GM04504 (cell line): ENCODE data around the gene CDIP1.

Experiments
- DNase-seq: peaks from one replicate; pipeline ENCODE4 v3.0.0-alpha.2; 2012; ENCODE audit warnings: low read depth

The CDIP1 gene

DNA sequence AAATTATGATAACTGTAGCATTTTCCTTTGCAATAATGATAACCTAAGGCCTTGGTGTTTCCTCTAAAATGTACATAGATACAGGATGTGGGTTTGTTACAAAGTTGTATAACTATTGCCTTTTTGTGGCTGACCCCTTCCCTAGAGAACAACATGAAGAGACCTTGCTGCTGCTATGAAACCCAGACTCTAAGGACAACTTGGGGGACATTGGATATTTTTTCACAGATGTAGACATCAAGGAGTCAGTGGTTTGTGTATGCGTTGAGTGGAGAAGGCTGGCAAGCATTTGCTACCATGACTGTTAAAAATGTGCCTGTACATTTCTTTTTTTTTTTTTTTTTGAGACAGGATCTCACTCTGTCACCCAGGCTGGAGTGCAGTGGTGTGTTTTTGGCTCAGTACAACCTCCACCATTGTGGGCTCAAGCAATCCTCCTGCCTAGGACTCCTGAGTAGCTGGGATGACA lies 50.0 kb downstream of the CDIP1 start:
- no peak for DNase-seq

- no peak for DNase-seq
These were observed 50.5 kb downstream of the CDIP1 start for GRCh38 chr16:4487955-4488498.

DNA sequence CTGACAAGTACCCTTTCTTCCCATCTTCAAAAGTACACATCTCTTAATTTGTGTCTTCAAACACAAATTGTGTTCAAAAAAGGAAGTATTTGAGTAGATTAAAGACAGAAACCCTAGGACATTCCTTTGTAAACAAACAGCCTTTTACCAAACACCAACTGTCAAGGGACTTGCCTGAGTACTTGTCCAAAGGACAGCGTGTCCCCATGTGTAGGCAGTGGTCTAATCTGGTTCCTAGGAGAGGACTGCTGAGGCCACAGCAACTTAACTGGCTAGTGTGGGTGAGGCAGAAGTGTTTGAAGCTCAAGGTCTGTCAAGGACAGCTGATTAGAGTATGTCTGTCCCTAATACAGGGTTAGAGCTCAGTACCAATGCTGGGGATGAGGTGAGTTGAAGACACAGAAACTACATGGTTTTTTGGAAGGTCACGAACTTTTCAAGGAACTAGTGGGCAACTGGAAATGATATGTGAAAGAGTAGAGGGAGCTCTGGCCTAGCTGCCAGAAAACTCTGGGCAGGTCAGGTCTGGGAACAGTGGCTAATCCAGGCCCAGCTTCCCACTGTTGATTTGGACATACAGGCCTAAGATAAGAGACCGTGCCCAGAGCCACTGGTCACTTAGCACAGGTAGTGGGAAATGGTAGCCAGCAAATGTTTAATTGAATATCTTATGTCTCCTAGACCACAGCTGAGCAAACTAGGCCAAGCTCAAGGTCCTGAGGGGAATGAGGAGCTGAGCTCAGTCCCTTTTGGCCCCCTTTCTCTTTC lies 52.3 kb downstream of the CDIP1 start:
- DNase-seq = no peak

- no peak for DNase-seq
These were observed 56.6 kb downstream of the CDIP1 start for GRCh38 chr16:4481963-4482362.

DNA sequence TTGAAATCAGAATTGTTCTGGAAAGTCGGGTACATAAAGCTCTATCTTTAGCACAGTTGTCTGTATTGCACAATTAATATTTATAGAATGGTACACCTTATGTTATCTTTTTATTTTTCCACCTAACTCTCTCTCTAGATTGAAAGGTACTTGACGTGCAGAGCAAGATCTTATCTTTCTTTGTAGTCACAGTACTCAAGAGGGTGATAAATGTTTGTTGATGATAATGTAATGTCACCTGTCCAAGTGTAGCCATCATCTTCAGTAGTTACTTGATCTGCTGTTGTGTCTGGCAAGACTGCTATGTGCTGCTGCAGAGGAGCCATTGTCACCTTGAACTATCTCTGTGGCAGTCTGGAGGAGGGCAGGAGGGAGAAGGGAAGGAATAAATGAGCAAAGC lies 57.0 kb downstream of the CDIP1 start:
- DNase-seq = no peak

DNA sequence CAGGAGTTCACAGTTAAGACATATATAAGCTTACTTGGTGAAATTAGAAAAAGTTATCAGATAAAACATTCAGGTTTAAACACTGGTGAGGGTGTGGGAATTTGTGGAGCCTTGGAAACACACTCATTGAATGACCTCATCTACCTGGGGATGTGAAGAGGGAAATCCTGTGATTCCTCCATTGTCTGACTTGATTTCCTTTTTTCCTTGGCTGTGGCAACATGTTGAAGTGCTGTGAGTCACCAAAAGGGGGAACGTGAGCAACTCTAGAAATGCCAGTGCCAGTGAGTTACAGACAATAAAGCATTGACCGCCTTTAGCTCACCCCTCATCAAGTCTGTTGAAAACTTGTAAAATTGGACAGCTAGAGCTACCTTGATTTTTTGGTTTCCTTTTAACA lies 60.6 kb downstream of the CDIP1 start:
- no peak for DNase-seq

GRCh38 chr16:4475880-4476788 lies 62.4 kb downstream of the CDIP1 start, which contains the start of gene HMOX2:
HMOX2 (plus strand) TSS chr16:4476398; CDS start chr16:4505525, 29,127 bp downstream.
- DNase-seq = peak; percentile 76

- peak; percentile 56 for DNase-seq
These were observed 64.2 kb downstream of the CDIP1 start, which contains the start of gene NMRAL1 for GRCh38 chr16:4474192-4474961. NMRAL1 (minus strand) TSS chr16:4474625; CDS start chr16:4474132, 493 bp downstream.

DNA sequence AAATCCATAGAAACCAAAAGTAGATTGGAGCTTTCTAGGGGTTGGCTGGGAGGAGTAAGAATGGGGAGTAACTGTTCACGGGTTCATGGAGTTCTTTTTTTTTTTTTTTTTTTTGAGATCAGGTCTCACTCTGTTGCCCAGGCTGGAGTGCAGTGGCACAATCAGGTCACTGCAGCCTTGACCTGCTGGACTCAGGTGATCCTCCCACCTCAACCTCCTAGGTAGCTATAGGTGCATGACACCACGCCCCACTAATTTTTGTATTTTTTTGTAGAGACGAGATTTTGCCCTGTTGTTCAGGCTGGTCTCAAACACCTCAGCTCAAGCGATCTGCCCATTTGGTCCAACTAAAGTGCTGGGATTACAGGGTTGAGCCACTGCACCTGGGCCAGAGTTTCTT lies 65.7 kb downstream of the CDIP1 start:
- DNase-seq = no peak

GRCh38 chr16:4471869-4472268 lies 66.7 kb downstream of the CDIP1 start:
- DNase-seq = no peak

DNA sequence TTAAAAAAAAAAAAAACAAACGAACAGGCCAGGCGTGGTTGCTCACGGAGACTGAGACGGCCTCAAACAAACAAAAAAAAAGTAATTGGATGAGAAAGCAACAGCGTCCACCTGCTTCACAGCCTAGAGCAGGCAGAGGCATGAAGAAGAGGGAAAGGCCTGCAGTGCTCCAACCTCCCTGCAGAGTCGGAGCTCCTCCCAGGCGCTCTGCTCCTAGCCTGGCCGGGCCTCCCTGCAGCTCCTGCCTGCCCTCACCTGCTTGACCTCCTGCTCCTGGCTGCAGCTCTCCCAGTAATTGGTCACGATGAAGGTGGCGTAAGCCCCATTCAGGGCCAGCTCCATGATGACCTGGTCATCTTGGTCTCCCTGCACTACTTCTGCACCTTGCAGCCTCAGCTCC lies 69.6 kb downstream of the CDIP1 start:
- no peak for DNase-seq

DNA sequence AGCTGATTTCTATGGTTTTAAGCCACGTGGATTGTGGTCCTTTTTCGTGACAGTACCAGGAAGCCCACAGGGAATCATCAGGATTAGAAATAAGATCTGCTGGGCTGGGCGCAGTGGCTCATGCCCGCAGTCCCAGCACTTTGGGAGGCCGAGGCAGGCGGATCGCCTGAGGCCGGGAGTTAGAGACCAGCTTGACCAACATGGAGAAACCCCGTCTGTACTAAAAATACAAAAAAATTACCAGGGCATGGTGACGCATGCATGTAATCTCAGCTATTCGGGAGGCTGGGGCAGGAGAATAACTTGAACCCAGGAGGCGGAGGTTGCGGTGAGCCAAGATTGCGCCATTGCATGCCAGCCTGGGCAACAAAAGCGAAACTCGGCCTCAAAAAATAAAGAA lies 70.7 kb downstream of the CDIP1 start:
- no peak for DNase-seq

- no peak for DNase-seq
These were observed 72.4 kb downstream of the CDIP1 start for GRCh38 chr16:4465977-4466779.

DNA sequence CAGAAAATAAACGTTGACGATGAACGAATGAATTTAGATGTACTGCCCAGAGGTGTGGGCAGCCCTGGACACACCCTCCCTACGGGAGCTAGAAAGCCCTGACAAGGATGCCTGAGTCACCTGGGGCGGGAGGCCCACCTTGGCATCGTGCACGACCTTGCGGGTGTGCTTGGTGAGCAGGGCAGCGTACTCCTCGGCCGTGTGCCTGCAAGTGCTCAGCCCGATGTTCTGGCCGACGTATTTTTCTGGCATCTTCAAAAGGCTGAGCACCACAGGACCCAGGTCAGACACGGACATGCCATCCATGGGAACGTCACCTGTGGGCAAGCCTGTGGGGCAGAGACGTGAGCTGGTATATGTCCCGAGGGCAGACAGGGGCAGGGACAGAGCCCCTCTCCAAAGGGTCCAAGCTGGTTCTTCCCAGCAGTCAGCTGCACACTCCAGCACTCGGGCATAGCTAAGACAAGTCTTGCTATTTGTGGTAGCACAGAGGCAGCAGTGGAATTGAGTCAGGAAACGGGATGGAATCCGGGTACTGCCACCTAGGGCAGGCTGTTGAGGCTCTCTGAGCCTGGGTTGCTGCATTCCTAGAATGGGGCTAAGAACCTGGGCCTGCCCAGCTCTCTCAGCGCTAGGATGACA lies 74.9 kb downstream of the CDIP1 start:
- DNase-seq = no peak

GRCh38 chr16:4461250-4462085 lies 77.1 kb downstream of the CDIP1 start:
- no peak for DNase-seq

DNA sequence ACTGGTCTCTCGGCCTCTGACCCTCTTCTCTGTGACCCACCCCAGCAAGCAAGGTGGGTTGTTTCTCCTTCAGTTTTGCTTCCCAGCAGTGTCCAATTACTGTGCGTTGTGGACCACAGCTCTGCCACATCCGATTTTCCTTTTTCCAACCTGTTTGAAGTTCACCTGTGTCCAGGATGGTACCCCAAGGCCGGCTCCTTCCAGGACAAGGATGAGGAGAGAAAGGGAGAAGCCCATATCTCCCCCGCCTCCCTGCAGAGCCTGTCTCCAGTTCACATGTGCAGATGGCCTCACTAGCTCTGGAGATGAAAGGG lies 77.7 kb downstream of the CDIP1 start:
- no peak for DNase-seq
